K562 (cell line): Measurements from ENCODE around the gene ARMC8. TPM values are rescaled to one million over a fixed set of nuclear protein-coding genes. Genes with fewer than 3 reads are reported as not detected.

Source experiments
- CHD2 ChIP-seq: IDR thresholded peaks from 2 replicates; pipeline ENCODE4 v1.6.1; 2011; ENCODE audit warnings: low read depth, low read length
- HDGF ChIP-seq: fragments of 450-650 bp; IDR thresholded peaks from 2 replicates; pipeline ENCODE4 v1.6.1; 2016
- KAT7 ChIP-seq: sonication (generic); formaldehyde crosslinking; IDR thresholded peaks from 2 replicates; pipeline ENCODE4 v1.8.0; 2022; ENCODE audit warnings: missing genetic modification reagents, mild to moderate bottlenecking, borderline replicate concordance
- NR3C1 ChIP-seq: sonication (generic); formaldehyde crosslinking; IDR thresholded peaks from 2 replicates; pipeline ENCODE4 v1.8.1; 2022; ENCODE audit warnings: missing genetic modification reagents
- POLR2A ChIP-seq: fragments of 450-650 bp; conservative IDR thresholded peaks from 2 replicates; pipeline ENCODE4 v1.6.1; 2016
- RB1 ChIP-seq: fragments of 450-650 bp; IDR thresholded peaks from 2 replicates; pipeline ENCODE4 v1.6.1; 2017; ENCODE audit warnings: low read depth, mild to moderate bottlenecking
- ZNF197 ChIP-seq: fragments of 200-800 bp; sonication (Bioruptor generic); IDR thresholded peaks from 2 replicates; pipeline ENCODE4 v1.6.1; 2016; ENCODE audit warnings: low read depth, missing genetic modification characterization, missing compliant biosample characterization
- polyA plus RNA-seq, 8 experiments: library from polyadenylated mRNA; depleted of rRNA in 4 of 8; stranded (reverse) in 5 of 8; unstranded in 3 of 8; fragments of >200 nt; fragmentation: Nextera tagmentation in 2 of 8; fragmentation: Illumina TruSeq in 1 of 8; extraction: Ambion mirVana in 2 of 8; extraction: Trizol in 1 of 8; gene quantifications; 2 replicates each; pipeline versions ENCODE4 v1.2.1 to v1.2.3, GENCODE V29; 2011 to 2014; ENCODE audit warnings: inconsistent platforms in 1 of 8, missing spikeins in 1 of 8
- total RNA-seq, 7 experiments: library from RNA; depleted of rRNA in 6 of 7; stranded (reverse); fragments of >200 nt in 6 of 7; fragmentation: Illumina TruSeq in 2 of 7; extraction: Trizol in 2 of 7; gene quantifications; 2 replicates each; pipeline versions ENCODE4 v1.2.1 to v1.2.3, GENCODE V29; 2011 to 2021; ENCODE audit warnings: low replicate concordance in 1 of 7
- TF ChIP-seq, protein P1 (sequence below): fragments of 150-350 bp; conservative IDR thresholded peaks from 2 replicates; pipeline ENCODE4 v1.6.1; 2014; ENCODE audit warnings: low read length

ARMC8 gene
- total and polyA plus RNA-seq, 9 of the 15 experiments (the other 6 are each of a cell fraction or from before 2014, with no cell fraction given) = 22.4 to 76.1 (median 37.3) TPM

- TF ChIP-seq ZNF197 (CRISPR knock-in tag) (no peak), RB1 (no peak), HDGF (no peak), POLR2A (no peak), KAT7 (no peak), CHD2 (no peak), NR3C1 (CRISPR knock-in tag) (no peak)
- TF ChIP-seq, protein P1, sequence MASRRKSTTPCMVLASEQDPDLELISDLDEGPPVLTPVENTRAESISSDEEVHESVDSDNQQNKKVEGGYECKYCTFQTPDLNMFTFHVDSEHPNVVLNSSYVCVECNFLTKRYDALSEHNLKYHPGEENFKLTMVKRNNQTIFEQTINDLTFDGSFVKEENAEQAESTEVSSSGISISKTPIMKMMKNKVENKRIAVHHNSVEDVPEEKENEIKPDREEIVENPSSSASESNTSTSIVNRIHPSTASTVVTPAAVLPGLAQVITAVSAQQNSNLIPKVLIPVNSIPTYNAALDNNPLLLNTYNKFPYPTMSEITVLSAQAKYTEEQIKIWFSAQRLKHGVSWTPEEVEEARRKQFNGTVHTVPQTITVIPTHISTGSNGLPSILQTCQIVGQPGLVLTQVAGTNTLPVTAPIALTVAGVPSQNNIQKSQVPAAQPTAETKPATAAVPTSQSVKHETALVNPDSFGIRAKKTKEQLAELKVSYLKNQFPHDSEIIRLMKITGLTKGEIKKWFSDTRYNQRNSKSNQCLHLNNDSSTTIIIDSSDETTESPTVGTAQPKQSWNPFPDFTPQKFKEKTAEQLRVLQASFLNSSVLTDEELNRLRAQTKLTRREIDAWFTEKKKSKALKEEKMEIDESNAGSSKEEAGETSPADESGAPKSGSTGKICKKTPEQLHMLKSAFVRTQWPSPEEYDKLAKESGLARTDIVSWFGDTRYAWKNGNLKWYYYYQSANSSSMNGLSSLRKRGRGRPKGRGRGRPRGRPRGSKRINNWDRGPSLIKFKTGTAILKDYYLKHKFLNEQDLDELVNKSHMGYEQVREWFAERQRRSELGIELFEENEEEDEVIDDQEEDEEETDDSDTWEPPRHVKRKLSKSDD = no peak
These were observed 141.2 kb downstream of the ARMC8 start (continued) for GRCh38 chr3:138328341-138328740.
